A549 (cell line): ENCODE measurements around the gene STAP2.

Experiments
- MYC ChIP-seq: IDR thresholded peaks from 2 replicates; pipeline ENCODE4 v1.6.1; 2012; ENCODE audit warnings: mild to moderate bottlenecking, inconsistent platforms, low read length, improper control_type of control experiment, borderline replicate concordance
- NR3C1 ChIP-seq: fragments of >200 bp; sonication (Bioruptor Twin); formaldehyde crosslinking; IDR thresholded peaks from 3 replicates; pipeline ENCODE4 v1.6.1; 2017
- POLR2A ChIP-seq: IDR thresholded peaks from 2 replicates; pipeline ENCODE4 v1.6.1; 2012; ENCODE audit warnings: mild to moderate bottlenecking, low read length
- TF ChIP-seq, protein P1 (sequence below): fragments of >200 bp; sonication (Bioruptor Twin); formaldehyde crosslinking; IDR thresholded peaks from 3 replicates; pipeline ENCODE4 v1.5.1; 2016
- TF ChIP-seq, protein P2 (sequence below): fragments of >200 bp; sonication (Bioruptor Twin); formaldehyde crosslinking; IDR thresholded peaks from 3 replicates; pipeline ENCODE4 v1.6.1; 2016
- TF ChIP-seq, protein P3 (sequence below): fragments of 450-650 bp; IDR thresholded peaks from 2 replicates; pipeline ENCODE4 v1.6.1; 2014; ENCODE audit warnings: antibody characterized with exemption

DNA sequence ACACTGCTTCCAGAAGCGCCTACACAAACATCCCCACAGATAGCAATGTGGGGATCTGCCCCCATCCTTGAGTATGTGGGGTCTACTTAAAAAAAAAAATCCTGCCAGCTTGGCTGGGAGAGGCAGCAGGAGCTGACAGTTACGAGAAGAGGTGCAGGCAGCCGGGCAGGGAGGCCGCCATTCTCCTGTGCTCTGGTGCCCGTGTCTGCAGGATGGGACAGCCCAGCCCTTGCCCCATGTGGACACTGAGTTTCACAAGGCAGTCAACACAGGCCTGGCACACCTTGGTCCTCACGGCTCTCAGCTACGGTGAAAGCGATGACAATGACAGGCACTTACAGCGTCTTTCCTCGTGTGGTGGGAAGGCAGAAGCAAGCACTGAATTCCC lies 28.7 kb upstream of the STAP2 start:
- TF ChIP-seq, protein P1, sequence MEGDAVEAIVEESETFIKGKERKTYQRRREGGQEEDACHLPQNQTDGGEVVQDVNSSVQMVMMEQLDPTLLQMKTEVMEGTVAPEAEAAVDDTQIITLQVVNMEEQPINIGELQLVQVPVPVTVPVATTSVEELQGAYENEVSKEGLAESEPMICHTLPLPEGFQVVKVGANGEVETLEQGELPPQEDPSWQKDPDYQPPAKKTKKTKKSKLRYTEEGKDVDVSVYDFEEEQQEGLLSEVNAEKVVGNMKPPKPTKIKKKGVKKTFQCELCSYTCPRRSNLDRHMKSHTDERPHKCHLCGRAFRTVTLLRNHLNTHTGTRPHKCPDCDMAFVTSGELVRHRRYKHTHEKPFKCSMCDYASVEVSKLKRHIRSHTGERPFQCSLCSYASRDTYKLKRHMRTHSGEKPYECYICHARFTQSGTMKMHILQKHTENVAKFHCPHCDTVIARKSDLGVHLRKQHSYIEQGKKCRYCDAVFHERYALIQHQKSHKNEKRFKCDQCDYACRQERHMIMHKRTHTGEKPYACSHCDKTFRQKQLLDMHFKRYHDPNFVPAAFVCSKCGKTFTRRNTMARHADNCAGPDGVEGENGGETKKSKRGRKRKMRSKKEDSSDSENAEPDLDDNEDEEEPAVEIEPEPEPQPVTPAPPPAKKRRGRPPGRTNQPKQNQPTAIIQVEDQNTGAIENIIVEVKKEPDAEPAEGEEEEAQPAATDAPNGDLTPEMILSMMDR, result no peak
- TF ChIP-seq MYC, result no peak
- TF ChIP-seq NR3C1, result no peak
- TF ChIP-seq, protein P2, sequence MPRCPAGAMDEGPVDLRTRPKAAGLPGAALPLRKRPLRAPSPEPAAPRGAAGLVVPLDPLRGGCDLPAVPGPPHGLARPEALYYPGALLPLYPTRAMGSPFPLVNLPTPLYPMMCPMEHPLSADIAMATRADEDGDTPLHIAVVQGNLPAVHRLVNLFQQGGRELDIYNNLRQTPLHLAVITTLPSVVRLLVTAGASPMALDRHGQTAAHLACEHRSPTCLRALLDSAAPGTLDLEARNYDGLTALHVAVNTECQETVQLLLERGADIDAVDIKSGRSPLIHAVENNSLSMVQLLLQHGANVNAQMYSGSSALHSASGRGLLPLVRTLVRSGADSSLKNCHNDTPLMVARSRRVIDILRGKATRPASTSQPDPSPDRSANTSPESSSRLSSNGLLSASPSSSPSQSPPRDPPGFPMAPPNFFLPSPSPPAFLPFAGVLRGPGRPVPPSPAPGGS, result no peak
- no peak for TF ChIP-seq POLR2A
- TF ChIP-seq, protein P3, sequence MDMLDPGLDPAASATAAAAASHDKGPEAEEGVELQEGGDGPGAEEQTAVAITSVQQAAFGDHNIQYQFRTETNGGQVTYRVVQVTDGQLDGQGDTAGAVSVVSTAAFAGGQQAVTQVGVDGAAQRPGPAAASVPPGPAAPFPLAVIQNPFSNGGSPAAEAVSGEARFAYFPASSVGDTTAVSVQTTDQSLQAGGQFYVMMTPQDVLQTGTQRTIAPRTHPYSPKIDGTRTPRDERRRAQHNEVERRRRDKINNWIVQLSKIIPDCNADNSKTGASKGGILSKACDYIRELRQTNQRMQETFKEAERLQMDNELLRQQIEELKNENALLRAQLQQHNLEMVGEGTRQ, result no peak
